Lower leg skin (tissue), 4 donors: Measurements from ENCODE around the gene LRRC47. TPM values are rescaled to one million over a fixed set of nuclear protein-coding genes. Genes with fewer than 3 reads are reported as not detected.

Experiments used
- DNase-seq, 2 donors: peaks; one replicate each; pipeline ENCODE4 v3.0.0-alpha.2; 2019; ENCODE audit warnings: low spot score in 2 of 2
- H3K4me3 ChIP-seq: fragments of 200-600 bp; sonication (generic); 2 replicates; pipeline ENCODE4 v1.5.1; 2017; ENCODE audit warnings: mild to moderate bottlenecking, low read depth; ENCODE audit not compliant: poor library complexity, severe bottlenecking
- POLR2A ChIP-seq, 2 donors: fragments of 450-650 bp; IDR thresholded peaks; one replicate each; pipeline ENCODE4 v1.6.1; 2016 to 2017; ENCODE audit warnings: antibody characterized with exemption in 2 of 2, mild to moderate bottlenecking in 1 of 2, moderate library complexity in 1 of 2
- WGBS, 2 donors: methylation state at CpG; one replicate each; pipeline ENCODE4 v1.1.5; 2018; 5-methylcytosine and 5-hydroxymethylcytosine counted together
- intact Hi-C: fragments of 100-400 bp; cut with DNase I; formaldehyde crosslinking; loops from one replicate; pipeline ENCODE4 v1.15.0; 2023; ENCODE audit warnings: low total_unique reads
- total RNA-seq, 4 donors: library from RNA; depleted of rRNA; stranded (reverse); fragments of >200 nt; gene quantifications; one replicate each; pipeline ENCODE4 v1.1.0, GENCODE V29; 2016
- TF ChIP-seq, protein P1 (sequence below), 3 donors: fragments of 450-650 bp; IDR thresholded peaks; one replicate each; pipeline ENCODE4 v1.5.1; 2016; ENCODE audit warnings: antibody characterized with exemption in 3 of 3, mild to moderate bottlenecking in 3 of 3, moderate library complexity in 2 of 3

Gene LRRC47
- total RNA-seq, 4 donors from 2014 or later, result 43.6 to 55.3 (median 49.7) TPM

DNA sequence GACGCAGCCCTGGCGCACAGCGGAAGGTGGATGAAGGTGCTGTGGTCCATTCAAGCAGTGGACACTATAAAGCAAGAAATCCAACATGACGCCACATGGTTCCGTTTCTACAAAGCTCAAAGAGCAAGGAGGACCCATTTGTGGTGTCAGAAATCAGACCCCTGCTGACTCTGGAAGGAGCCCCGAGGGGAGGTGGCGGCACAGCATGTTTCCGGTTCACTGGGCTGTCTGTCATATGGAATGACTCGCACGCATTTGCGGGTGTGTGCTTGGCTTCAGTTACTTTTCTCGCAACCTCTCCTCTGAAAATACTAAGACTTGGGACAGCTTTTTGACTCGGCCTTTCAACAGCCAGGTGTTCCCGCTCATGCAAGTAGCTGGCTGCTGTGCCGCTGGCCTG is 29.1 kb upstream of the LRRC47 start:
- intact Hi-C loops, result no loop called here
- TF ChIP-seq, protein P1, sequence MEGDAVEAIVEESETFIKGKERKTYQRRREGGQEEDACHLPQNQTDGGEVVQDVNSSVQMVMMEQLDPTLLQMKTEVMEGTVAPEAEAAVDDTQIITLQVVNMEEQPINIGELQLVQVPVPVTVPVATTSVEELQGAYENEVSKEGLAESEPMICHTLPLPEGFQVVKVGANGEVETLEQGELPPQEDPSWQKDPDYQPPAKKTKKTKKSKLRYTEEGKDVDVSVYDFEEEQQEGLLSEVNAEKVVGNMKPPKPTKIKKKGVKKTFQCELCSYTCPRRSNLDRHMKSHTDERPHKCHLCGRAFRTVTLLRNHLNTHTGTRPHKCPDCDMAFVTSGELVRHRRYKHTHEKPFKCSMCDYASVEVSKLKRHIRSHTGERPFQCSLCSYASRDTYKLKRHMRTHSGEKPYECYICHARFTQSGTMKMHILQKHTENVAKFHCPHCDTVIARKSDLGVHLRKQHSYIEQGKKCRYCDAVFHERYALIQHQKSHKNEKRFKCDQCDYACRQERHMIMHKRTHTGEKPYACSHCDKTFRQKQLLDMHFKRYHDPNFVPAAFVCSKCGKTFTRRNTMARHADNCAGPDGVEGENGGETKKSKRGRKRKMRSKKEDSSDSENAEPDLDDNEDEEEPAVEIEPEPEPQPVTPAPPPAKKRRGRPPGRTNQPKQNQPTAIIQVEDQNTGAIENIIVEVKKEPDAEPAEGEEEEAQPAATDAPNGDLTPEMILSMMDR (IDR thresholded peaks at IDR 0.05), result no peak
- TF ChIP-seq POLR2A (IDR thresholded peaks at IDR 0.05), result no peak
- DNase-seq, result no peak
- no peak overlapping the region for H3K4me3 ChIP-seq
- 77 to 83% methylated on average over 15 of the region's 15 CpGs for WGBS, 2 donors

GRCh38 chr1:3824650-3825049 is 28.4 kb upstream of the LRRC47 start:
- TF ChIP-seq POLR2A (IDR thresholded peaks at IDR 0.05), result no peak
- TF ChIP-seq, protein P1 (IDR thresholded peaks at IDR 0.05), result no peak
- intact Hi-C loops, result no loop called here
- no peak overlapping the region for H3K4me3 ChIP-seq
- 80 to 83% methylated on average over 8 of the region's 8 CpGs for WGBS, 2 donors
- DNase-seq, result no peak

- TF ChIP-seq, protein P1 (IDR thresholded peaks at IDR 0.05), result no peak
- no peak for TF ChIP-seq POLR2A (IDR thresholded peaks at IDR 0.05)
- no peak overlapping the region for H3K4me3 ChIP-seq
- 75 to 82% methylated on average over 16 of the region's 16 CpGs for WGBS, 2 donors
- no peak for DNase-seq
- intact Hi-C loops, result no loop called here
Measured at GRCh38 chr1:3822421-3822820, 26.1 kb upstream of the LRRC47 start.

DNA sequence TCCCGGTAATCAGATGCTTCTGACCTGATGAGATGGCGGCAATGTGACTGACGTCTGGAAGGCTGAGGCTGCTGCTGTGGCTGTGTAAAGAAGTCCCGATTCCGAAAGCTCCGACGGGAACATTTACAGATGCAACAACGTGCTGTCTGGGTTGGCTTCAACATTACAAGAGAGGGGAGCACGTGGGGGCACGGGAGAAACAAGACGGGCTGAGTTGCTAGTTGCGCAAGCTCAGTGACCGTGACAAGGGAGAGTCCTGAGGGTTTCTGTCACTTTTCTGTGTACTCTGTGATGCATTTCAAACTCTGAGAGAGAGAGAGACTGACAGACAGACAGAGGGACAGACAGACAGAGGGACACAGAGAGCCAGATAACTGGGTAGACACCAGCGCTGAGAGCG is 25.6 kb upstream of the LRRC47 start:
- intact Hi-C loops, result no loop called here
- DNase-seq, result no peak
- no peak overlapping the region for H3K4me3 ChIP-seq
- WGBS, 2 donors, result 87% methylated on average over 15 of the region's 15 CpGs
- TF ChIP-seq, protein P1 (IDR thresholded peaks at IDR 0.05), result no peak
- no peak for TF ChIP-seq POLR2A (IDR thresholded peaks at IDR 0.05)

DNA sequence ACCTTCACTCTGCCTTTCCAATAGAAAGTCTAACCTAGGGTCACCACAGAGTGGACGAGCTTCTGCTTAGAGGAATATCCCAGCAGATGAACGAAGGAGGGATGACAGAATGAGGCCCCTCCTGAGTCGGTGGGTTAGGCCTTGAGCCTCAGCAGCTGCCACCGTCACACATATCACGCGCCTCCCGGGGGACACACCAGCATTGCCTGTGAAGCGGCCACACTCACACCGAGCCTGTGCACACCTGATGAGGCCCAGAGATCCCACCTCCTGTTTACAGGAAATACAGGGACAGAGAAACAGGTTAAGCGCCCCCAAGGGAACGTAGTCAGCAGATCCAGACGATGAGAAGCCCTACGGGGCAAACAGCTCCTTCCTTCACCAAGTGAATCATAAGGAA is 25.1 kb upstream of the LRRC47 start:
- DNase-seq, result no peak
- H3K4me3 ChIP-seq, result no peak overlapping the region
- WGBS, 2 donors, result 84 to 88% methylated on average over 13 of the region's 13 CpGs
- TF ChIP-seq POLR2A (IDR thresholded peaks at IDR 0.05), result no peak
- TF ChIP-seq, protein P1 (IDR thresholded peaks at IDR 0.05), result no peak
- intact Hi-C loops, result no loop called here

- WGBS, 2 donors, result 83 to 89% methylated on average over 6 of the region's 6 CpGs
Measured at GRCh38 chr1:3821004-3821403, 24.7 kb upstream of the LRRC47 start.

More at GRCh38 chr1:3821004-3821403, 24.7 kb upstream of the LRRC47 start:
- H3K4me3 ChIP-seq, result no peak overlapping the region
- intact Hi-C loops, result no loop called here
- DNase-seq, result no peak
- TF ChIP-seq, protein P1 (IDR thresholded peaks at IDR 0.05), result no peak
- TF ChIP-seq POLR2A (IDR thresholded peaks at IDR 0.05), result no peak
